ENCODE measurements around the gene CBL. TPM values are rescaled to one million over a fixed set of nuclear protein-coding genes. Genes with fewer than 3 reads are reported as not detected.

Gene CBL
- total RNA-seq, 1 experiment from 2014 or later = 56.4 TPM

DNA sequence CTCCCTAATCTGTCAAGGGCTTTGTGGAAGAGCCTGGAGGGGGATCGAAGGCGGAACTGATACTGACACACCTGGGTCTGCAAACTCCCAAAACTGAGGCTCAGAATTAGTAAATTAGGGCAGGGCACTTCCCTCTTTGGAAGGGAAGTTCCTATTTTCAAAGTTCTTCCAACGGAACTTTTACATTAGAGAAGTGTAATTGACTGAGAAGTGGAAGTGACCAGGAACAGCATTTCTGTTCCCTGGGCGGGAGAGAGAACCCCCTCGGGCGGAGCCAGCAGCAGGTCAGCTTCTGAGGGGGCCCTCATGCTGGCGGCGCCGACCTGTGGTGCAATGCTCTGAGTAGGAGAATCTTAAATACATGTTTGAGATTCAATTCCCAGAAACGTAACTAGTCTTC lies 1.1 kb upstream of the CBL start:
- Mint-ChIP-seq H3K9me3 (peaks cover 0 to 3% of the 10 kb centered on the region in 2 experiments; a peak in 1 of 5 replicates), H3K4me1 (peaks cover 33 to 37% of the 10 kb centered on the region in 2 experiments), H3K27me3 (ENCODE audit: low read depth) (no peaks in the 10 kb centered on the region), H3K27ac (peak overlapping the region in 2 of 3 experiments; percentile 68 to 92; a peak in 4 of 7 replicates), H3K4me3 (peak overlapping the region; percentile 87 to 98), H3K36me3 (ENCODE audit: insufficient read depth in 1 of 3, low read depth in 3 of 3) (no peaks in the 10 kb centered on the region)
- Histone ChIP-seq H2BK15ac (ENCODE audit: low read depth, low read length) (no peak overlapping the region), H3K56ac (ENCODE audit: insufficient read length, low read depth, low read length) (no peak overlapping the region), H3K9me3 (ENCODE audit: control insufficient read depth, low read depth, low read length) (no peaks in the 10 kb centered on the region), H3K79me2 (ENCODE audit: insufficient read depth, low read length) (peaks cover 22% of the 10 kb centered on the region; the same call in 1 of the 2 replicates), H3K27me3 (ENCODE audit: insufficient read depth, low read length) (no peaks in the 10 kb centered on the region), H2AK5ac (ENCODE audit: insufficient read length, low read length) (no peak overlapping the region), H3K4me1 (ENCODE audit: insufficient read depth, low read length) (no peaks in the 10 kb centered on the region; the same call in 1 of the 2 replicates), H2AFZ (ENCODE audit: low read length) (no peak overlapping the region), H3K4ac (ENCODE audit: low read depth, low read length) (no peak overlapping the region), H2BK12ac (ENCODE audit: insufficient read length, low read depth, low read length) (no peak overlapping the region), H3K23ac (ENCODE audit: insufficient read length, low read depth, low read length) (no peak overlapping the region), H3K79me1 (ENCODE audit: insufficient read depth, low read depth, low read length, poor library complexity, severe bottlenecking) (no peaks in the 10 kb centered on the region), H4K8ac (replicated peaks; ENCODE audit: insufficient read length, low read depth, low read length) (no peak overlapping the region), H2BK5ac (ENCODE audit: insufficient read length, low read length) (no peak overlapping the region), H3K18ac (ENCODE audit: insufficient read length, low read depth, low read length) (no peak overlapping the region), H3K14ac (ENCODE audit: insufficient read depth, low read length) (no peak overlapping the region), H2BK20ac (ENCODE audit: low read depth, low read length, poor library complexity, severe bottlenecking) (no peak overlapping the region), H4K91ac (ENCODE audit: insufficient read length, low read depth, low read length) (no peak overlapping the region), H4K5ac (ENCODE audit: insufficient read length, low read depth, low read length) (no peak overlapping the region), H2BK120ac (ENCODE audit: low read depth, low read length, poor library complexity, severe bottlenecking) (no peak overlapping the region), H3K9ac (ENCODE audit: extremely low read depth, insufficient read length, low read length) (no peak overlapping the region), H4K20me1 (ENCODE audit: control insufficient read depth, insufficient read depth, insufficient read length) (no peaks in the 10 kb centered on the region), H3K27ac (ENCODE audit: insufficient read length, low read depth, low read length) (no peak overlapping the region), H3T11ph (ENCODE audit: low read length) (no peak overlapping the region), H3K23me2 (ENCODE audit: insufficient read length, low read depth, low read length, poor library complexity, severe bottlenecking) (peaks cover 9% of the 10 kb centered on the region), H3K4me2 (ENCODE audit: insufficient read depth, insufficient read length, low read length) (peak overlapping the region; percentile 16)
- WGBS (ENCODE audit: extremely low coverage, insufficient read length, low lambda C conversion rate) = no CpG with 5 or more reads among the region's 10 CpGs
- TF ChIP-seq, protein P1, sequence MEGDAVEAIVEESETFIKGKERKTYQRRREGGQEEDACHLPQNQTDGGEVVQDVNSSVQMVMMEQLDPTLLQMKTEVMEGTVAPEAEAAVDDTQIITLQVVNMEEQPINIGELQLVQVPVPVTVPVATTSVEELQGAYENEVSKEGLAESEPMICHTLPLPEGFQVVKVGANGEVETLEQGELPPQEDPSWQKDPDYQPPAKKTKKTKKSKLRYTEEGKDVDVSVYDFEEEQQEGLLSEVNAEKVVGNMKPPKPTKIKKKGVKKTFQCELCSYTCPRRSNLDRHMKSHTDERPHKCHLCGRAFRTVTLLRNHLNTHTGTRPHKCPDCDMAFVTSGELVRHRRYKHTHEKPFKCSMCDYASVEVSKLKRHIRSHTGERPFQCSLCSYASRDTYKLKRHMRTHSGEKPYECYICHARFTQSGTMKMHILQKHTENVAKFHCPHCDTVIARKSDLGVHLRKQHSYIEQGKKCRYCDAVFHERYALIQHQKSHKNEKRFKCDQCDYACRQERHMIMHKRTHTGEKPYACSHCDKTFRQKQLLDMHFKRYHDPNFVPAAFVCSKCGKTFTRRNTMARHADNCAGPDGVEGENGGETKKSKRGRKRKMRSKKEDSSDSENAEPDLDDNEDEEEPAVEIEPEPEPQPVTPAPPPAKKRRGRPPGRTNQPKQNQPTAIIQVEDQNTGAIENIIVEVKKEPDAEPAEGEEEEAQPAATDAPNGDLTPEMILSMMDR (conservative IDR thresholded peaks at IDR 0.05) = no peak
- DNase-seq = no peak

Data from H9 (cell line).